SKM-1 (cell line): ENCODE data around the gene CAPRIN2.

Experiments used
- DNase-seq: peaks from one replicate; lab custom pipeline; 2025; ENCODE audit not compliant: unreplicated experiment; lab: John Stamatoyannopoulos, UW

The CAPRIN2 gene

DNA sequence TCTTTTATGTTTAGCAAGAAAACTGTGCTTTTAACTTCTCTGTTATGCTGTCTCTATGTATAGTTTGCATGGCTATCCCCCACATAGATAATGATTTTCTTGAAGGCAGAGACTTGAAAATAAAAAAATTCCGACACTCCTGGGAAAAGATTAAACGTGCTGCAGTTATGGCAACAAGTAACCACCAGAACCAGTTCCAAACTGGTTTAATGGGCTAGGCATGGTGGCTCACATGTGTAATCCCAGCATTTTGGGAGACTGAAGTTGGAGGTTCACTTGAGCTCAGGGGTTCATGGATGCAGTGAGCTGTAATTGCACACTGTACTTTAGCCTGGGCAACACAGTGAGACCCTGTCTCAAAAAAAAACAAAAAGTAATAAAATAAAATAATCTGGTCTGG, 15.1 kb upstream of the CAPRIN2 start:
- DNase-seq = no peak

DNA sequence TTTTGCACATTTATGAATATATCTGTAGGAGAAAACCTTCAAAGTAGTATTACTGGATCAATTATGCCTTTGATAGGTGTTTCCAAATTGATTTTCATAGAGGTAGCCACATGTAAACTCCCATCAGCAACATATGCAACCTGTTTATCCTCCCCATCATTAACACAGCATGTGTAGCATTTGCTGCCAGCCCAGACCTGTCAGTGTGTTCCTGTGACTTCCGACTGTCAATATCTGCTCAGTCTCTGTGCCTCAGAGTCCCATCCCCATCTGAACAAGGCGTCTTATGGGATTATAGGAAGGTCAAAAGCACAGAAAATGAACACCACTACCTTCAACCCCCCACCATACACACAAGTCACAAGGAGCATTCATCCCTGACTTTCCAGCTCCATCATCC, 9.5 kb upstream of the CAPRIN2 start:
- DNase-seq = no peak

DNA sequence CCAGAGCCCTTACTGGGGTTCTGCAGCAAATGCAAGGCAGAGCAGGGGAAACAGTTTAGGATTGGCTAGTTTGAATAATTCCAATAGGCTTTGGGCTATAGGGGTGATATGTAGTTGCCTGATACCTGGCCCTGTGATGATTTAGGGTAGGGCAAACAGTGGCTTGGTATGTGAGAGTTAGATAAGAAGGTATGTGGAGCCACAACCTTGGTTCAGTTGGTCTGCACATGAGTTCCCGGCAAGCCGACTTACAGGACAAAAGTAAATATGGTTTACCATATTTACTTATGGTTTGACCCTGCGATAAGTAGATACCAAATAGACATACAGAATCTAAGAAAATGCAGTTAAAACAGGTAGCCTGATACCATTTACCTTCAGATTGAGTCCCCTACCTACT, 8.3 kb upstream of the CAPRIN2 start:
- no peak for DNase-seq

DNA sequence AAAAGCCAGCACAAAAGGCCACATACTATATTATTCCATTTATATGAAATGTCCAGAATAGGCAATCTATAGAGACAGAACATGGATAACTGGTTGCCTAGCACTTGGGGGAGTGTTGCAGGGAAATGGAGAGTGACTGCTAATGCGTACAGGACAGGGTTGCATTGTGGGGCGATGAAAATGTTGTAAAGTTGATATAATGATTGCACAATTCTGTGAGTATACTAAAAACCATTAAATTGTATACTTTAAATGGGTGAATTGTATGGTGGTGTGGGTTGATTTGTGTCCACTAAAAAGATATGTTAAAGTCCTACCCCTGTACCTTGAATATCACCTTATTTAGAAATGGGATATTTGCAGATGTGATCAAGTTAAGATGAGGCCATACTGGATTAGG, 7.0 kb upstream of the CAPRIN2 start:
- no peak for DNase-seq

DNA sequence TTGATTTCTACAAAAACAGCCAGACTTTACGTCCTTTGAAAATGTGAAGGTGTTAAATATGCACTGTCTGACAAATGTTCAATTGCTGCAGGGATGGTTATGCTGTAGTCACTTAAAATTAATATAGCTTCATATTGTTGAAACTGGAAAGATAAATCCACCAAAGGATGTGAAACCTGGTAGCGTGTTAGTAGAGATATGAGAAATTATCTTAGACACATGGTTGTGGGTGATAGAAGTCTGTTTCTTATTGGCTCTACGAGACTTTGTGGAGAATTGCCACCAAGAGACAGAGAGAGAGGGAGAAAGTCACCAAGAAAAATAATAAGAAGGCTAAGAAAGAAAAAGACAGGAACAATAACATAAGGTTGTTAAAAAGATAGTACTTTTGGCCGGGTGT, 2.6 kb upstream of the CAPRIN2 start:
- no peak for DNase-seq

DNA sequence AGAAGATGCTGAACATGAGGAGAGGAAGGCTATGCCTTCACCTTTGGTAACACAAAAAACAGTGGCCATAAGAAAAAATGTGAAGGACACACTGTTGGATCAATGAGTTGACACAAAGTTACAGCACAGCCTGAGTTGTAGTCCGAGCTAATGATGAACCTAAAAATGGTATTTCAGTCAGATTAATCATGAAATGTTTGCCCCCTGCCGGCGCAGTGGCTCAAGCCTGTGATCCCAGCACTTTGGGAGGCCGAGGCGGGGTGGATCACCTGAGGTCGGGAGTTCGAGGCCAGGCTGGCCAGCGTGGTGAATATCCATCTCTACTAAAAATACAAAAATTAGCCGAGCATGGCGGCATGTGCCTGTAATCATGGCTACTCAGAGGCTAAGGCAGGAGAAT, 1.3 kb upstream of the CAPRIN2 start:
- DNase-seq = no peak

DNA sequence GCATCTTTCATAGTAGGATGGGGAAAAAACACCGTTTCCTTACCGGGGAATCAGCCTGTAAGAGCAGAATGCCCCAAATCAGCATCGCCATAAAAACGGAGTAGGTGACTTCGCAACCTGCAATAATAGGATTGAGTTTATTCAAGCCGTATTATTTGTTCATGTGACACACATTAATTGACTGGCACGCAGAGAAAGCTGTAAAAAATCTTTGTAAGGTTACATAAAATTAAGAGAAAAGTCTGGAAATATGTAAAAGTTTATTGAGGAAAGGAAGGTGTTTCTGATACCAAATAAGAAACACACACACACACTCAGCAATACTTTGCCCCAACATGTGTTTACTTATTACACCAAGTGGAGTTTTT, 628 bp upstream of the CAPRIN2 start:
- no peak for DNase-seq

DNA sequence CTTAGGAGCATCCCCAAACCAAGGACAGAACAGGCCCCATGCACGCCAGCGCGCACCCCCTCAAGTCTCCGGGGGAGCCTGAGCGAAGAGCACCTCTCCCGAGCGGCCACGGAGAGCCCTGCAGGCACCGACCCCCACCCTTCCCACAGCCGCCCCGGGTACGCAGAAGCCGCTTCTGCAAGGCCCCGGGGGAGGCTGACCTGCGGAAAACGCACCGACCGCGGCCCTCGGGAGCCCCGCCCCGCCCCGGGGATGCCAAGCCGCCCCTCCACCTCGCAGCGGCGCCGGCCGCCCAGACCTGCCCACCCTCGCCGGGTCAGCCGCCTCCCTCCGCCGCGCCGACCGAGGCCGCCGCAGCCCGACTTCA, 385 bp downstream of the CAPRIN2 start:
- DNase-seq = no peak

DNA sequence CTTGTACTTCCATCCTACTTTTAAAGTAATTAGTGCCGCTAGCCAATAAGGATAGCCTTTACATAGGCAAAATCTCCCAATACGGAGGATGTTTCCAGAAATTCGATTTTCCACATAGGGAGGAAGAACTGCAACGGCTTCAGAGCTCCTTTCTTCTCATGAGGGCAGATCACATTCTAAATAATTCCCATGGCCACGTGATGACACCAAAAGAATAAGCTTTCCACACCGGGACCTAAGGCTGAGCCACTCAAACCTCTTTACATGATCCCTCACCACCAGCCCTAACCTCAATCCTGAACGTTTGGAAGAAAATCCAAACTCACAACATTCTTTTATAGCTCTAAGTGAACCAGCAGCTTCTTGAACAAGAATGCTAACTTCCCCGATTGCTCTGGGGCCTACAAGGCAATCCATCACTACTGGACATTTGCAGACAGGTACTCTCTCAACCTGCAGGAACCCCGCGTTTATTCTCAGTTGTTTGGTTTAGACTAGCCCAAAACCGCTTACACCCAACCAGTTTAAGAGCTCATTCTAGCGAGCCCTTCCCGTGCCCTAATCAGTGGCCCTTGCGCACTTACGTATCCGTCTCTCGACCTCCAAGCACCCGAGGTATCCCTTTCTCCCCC, 884 bp downstream of the CAPRIN2 start:
- DNase-seq = no peak

DNA sequence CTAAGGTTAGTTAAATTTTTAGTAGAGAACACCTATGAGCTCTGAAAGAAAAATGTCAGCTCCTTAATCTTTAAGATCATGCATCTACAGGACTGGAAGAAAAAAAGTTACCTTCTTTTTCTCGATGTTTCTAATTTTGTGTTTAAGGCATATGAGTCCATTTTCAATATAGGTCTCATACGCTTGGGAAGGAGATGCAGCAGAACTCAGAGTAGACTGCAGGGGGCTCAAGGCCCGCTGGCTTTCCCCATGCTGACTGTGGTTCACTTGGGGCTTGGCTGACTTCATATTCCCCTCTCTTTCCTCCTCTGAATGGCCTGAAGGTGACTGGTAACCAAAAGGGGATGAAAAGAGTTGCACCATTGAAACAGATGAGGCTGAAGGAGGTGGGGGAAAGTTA, 1.5 kb downstream of the CAPRIN2 start:
- DNase-seq = no peak

DNA sequence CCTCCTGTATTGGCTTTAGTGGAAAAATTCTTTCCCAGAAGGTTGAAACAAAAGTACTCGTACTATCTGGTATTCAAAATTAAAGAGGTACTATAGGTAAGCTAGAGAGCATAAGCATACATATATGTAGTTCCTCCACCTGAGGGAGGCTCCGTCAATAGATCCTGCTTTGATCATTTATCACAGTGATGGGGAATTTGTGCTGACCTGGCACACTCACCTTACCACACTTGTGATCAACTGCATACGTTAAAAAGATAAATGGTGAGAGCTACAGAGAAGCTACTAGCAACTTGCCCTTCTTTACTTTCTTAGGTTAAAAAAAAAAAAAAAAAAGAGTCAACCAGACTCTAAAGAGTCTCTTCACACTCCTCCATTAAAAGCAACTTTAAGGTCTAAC, 2.5 kb downstream of the CAPRIN2 start:
- DNase-seq = no peak

DNA sequence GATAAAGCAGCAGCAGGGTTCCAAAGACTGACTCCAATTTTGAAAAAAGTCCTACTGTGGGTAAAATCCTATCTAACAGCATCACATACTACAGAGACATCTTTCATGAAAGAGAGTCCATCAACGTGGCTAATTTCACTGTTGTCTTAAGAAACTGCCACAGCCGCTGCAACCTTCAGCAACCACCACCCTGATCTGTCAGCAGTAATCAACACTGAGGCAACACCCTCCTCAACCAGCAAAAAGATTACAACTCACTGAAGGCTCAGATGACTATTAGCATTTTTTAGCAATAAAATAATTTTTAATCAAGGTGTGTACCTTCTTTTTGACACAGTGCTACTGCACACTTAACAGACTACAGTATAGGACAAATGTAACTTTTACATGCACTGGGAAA, 6.6 kb downstream of the CAPRIN2 start:
- DNase-seq = no peak

DNA sequence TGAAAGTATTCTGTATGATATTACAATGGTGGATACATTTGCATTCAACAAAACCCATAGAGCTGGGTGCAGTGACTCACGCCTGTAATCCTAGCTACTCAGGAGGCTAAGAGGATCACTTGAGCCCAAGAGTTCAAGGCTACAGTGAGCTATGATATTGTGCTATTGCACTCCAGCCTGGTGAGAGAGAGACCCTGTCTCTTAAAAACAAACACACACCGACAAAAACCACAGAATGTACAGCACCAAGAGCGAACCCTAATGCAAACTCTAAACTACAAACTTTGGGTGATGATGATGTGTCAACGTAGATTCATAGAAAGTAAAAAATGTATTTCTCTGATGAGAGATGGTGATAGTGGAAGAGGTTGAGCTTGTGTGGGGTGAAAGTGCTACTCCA, 8.6 kb downstream of the CAPRIN2 start:
- no peak for DNase-seq

DNA sequence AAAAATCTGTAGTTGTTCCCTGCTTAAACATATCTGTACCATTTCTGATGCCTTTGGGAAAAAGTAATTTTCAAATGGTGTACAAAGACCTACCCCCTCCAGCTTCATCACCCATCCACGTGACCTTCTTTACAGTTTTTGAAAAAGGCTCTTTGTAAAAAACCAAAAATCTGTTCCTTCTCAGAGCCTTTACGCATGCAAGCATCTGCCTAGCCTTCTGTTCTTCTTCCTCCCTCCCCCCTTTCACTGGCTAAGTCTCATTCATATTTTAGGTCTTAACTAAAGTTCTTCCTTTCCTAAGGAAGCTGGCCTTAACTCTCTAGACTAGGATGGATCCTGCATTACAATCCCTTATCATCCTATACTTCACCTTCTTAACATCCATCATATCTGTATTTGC, 10.4 kb downstream of the CAPRIN2 start:
- DNase-seq = no peak

DNA sequence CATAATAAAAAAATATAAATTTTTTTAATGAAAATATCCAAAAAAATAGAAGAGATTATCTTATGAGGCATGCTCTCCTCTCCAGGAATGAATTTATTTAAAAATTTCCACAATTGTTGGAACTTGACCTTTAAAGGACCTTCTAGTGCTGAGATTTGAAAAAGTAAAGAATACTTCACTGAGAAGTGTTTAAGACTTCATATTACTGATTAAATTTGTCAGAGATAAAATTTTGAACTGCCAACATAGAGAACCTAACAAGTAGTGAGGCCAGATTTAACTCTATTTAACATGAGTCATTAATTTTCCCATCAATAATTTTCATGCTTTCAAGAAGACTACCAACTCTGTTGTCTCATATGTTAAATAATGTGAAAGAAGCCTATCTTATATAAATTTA, 14.5 kb downstream of the CAPRIN2 start:
- DNase-seq = no peak

DNA sequence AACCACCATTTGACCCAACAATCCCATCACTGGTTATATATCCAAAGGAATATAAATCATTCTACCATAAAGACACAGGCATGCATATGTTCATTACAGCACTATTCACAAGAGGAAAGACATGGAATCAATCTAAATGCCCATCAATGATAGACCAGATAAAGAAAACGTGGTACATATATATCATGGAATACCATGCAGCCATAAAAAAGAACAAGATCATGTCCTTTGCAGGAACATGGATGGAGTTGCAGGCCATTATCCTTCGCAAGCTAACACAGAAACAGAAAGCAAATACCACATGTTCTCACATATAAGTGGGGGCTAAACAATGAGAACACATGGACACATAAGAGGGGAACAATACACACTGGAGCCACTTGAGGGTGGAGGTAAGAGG, 15.7 kb downstream of the CAPRIN2 start:
- no peak for DNase-seq

DNA sequence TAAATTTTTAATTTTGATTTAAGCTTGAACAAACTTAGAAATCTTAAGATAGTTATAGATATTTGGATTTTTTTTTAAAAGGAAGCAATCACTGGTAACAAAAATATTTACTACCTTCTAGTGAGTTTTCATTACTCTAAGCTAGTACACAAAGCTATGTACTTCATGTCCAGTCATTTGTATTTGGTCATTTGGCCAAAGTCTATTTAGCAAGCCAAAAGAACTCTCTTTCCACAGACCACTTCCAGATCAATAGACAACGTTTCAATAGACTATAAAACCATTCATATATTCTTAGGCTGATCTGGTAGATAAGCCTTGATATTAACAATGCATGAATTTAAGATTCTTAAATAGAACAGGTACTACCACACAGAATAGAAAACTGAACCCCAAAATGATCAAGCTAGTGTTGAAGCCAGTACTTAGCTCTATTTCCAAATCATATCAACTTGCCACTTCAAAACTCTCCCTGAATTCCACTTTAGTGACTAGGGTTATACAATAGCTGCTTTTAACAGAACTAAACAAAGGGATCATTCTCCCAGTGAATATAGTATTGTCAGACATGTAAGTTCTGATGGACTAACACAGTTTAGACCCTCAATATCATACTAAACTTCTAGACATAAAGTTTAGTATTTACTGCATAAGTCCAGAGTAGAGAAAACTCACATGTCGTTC, 21.7 kb downstream of the CAPRIN2 start:
- no peak for DNase-seq

DNA sequence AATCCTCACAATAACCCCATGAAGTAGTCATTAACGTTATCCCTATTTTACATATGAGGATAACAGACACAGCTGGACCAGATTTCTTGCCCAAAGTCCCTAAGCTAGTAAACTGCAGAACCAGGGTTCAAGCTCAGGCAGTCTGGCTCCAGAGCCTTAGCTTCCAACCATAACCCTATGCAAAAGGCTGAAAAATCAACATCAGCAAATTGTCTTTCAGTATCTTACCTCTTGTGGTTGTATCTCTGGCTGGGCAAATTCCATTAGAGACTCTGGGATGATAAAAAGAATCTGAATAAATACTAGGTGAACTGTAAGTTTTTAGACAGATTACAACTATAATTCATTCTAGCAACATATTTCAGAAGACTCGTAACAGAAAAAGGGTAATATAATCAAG, 24.7 kb downstream of the CAPRIN2 start:
- no peak for DNase-seq

DNA sequence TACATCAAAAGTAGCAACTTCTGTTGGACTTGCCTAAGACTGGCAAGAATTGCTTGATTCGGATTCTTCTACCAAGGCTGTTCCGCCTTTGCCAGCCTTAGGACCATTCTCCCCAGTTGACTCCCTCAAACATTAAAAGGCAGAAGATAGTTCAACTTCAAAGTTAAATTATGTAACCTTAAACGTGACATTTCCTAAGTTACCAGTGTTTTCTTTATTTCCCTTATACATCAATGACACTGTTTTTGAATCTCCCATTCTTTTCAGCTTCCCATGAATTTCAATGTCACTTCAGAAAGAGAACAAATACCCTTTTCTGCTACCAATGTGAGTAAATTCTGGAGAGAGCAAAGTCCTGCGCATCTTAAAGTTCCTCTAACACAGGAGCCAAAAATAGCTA, 25.2 kb downstream of the CAPRIN2 start:
- DNase-seq = no peak

DNA sequence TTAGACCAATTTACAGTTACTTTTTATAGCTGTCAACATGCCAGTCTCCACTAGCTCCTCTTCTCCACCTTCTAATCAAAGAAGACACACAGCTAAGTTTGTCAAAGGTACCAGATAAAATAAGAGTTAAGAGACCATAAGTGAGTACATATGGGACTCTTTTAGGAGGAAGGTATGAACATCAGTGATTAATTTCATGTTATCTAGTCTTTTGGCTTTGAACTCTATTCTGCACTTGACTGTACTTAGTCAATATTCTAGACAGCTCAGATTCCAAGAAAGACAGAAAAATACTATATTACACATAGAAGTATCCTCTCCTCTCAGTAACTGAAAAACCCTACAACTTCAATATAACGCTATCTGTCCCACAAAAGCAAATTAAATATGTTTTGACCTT, 28.1 kb downstream of the CAPRIN2 start:
- DNase-seq = no peak

DNA sequence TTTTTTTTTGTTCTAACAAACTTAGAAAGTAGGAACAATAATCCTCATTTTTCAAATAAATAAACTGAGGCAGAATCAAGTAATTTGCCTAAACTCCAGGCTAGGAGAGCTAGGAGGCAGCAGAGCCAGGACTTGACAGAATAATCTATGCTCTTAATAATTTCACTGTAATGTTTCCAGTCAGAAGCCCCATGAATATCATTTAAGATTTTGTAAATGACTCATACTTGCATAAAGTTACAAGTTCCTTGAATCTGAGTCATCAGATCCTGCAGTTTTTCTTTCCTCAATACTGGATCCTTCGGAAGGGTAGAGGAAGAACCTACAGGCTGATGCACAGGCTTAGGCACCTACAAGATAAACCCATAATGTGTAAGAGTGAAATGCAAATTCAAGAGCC, 29.0 kb downstream of the CAPRIN2 start:
- no peak for DNase-seq

DNA sequence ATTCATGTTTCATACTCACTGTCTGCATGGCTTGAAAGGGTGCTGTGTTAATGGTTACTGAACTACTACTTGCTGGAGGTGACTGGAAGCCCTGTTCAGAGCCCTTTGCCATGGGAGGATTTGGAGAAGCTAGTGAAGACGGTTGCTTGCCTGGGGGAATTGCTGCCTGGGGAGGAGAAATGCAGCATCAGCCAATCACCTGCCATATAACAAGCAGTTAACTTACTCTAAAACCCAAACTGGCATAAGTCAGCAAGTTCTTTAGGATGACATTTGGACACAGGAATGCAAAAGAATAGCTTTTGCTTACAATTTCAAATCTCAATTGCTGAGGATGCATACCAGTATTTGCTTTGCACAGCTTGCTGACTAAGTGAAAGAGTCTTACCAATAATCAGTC, 35.7 kb downstream of the CAPRIN2 start:
- DNase-seq = no peak

DNA sequence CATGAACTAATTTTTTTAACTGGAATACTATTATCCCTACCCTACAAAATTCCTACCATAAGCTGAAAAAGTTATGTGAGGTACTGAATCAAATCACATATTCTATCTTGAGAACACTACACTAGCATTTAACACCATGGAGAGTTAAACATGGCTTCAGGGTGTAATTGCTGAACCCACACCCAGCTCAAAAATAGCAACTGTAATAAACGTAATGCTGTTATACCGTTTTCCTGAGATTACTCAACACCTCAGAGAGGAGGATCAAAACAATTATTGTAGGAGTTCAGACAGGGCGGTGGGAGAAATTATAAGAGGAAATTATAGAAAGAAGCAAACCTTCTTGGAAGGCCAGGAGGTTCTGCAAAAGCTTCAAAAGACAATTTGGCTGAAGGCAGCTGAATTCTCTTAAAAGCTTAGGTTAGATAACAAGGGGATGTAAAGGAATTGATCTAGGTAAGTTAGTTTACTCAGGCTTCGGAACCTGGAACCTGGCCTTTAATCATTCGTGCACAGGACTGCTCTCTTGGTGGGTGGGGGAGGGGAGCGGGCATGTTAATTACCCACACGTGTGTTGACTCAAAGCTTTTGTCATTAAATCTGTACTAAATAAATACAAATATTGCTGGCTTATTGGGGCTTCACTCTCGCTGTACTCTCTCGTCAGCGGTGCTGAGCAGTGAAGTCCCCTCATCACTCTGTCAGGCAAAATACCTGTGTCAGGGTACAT, 47.0 kb downstream of the CAPRIN2 start:
- no peak for DNase-seq
